Central memory CD8-positive, alpha-beta T cell (primary cell): Measurements from ENCODE around the gene CIART.
"Not testable (repeated sequence)": the region's sequence is repeated elsewhere in the genome, so short reads cannot be mapped to it uniquely, and the experiment has no call there.

ENCODE experiments used
- ATAC-seq: fragments of 150-1000 bp; cut with Tn5 transposase; replicated peaks from 2 replicates; pipeline ENCODE4 v1.10.0; 2022; ENCODE audit warnings: mild to moderate bottlenecking, moderate FRiP score, moderate number of reproducible peaks; ENCODE audit not compliant: poor library complexity, severe bottlenecking; ENCODE audit errors: extremely low read depth
- DNase-seq, 2 donors: peaks; one replicate each; pipeline ENCODE4 v3.0.0; 2021; ENCODE audit warnings: low spot score in 2 of 2
- H3K27ac Mint-ChIP-seq: one replicate; pipeline ENCODE4 v1.8.0; 2022; ENCODE audit warnings: low read depth, mild to moderate bottlenecking, moderate library complexity, mixed read lengths
- H3K27me3 Mint-ChIP-seq: one replicate; pipeline ENCODE4 v1.8.0; 2022; ENCODE audit warnings: mixed read lengths
- H3K36me3 Mint-ChIP-seq: one replicate; pipeline ENCODE4 v1.8.0; 2022; ENCODE audit warnings: mild to moderate bottlenecking, moderate library complexity, mixed read lengths; ENCODE audit not compliant: insufficient read depth
- H3K4me1 Mint-ChIP-seq: one replicate; pipeline ENCODE4 v1.8.0; 2022; ENCODE audit warnings: mixed read lengths
- H3K4me3 Mint-ChIP-seq: one replicate; pipeline ENCODE4 v1.8.0; 2022; ENCODE audit warnings: mild to moderate bottlenecking, moderate library complexity, mixed read lengths
- H3K9me3 Mint-ChIP-seq: one replicate; pipeline ENCODE4 v1.8.0; 2022; ENCODE audit warnings: mixed read lengths

CIART gene, protein sequence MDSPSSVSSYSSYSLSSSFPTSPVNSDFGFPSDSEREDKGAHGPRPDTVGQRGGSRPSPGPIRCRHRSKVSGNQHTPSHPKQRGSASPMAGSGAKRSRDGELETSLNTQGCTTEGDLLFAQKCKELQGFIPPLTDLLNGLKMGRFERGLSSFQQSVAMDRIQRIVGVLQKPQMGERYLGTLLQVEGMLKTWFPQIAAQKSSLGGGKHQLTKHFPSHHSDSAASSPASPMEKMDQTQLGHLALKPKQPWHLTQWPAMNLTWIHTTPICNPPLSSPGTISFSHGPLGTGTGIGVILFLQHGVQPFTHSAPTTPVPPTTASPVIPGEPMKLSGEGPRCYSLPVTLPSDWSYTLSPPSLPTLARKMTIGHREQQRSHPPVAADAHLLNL

DNA sequence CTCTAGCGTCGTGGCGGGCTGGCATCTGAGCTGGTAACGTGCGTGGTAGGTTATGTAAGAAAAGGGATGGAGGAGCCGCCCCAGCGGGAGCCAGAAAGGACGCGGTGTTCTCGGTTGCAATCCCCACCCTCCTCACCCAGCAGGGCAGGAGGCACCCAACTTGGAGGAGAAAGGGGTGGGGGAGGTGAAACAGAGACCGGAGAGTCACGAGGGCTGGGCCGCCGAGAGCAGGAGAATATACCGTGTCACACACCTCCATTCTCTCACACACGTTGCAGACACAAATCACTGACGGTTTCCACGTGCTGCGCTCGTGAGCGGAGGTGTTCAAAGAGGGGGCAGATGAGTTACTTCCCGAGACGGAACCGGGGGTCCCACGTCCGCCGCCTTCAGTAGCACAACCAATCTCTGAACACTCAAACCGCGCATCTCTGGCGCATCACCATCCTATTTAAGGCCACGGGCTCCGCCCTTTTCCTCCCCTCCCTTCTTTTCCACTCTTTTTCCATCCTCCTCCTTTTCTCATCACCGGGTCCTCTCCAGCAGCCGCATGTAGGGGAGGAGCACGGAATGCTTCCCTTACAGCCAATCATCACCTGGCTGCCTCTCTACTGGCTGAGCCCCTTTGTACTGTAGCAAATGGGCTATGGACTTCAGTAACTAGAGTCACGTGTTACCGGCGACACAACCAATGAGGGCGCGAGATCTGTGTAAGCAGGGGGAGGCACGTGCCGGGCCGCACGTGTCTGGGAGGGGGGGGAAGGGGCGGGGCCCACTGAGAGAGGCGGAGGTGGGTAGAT lies at the start of gene CIART:
Gene CIART (plus strand): TSS at position 797 of the 800 bp plus-strand sequence. CDS start 714 bp downstream, outside the sequence.
- Mint-ChIP-seq H3K4me3 (peak within 1 kb of the TSS; percentile 77), H3K4me1 (peaks cover 22% of the 10 kb centered on the region), H3K27ac (peak within 1 kb of the TSS; percentile 90), H3K9me3 (no peaks in the 10 kb centered on the region), H3K27me3 (no peaks in the 10 kb centered on the region), H3K36me3 (peaks cover 5% of the 10 kb centered on the region)
- peak; percentile 29 to 58 for DNase-seq
- ATAC-seq = peak; percentile 92

DNA sequence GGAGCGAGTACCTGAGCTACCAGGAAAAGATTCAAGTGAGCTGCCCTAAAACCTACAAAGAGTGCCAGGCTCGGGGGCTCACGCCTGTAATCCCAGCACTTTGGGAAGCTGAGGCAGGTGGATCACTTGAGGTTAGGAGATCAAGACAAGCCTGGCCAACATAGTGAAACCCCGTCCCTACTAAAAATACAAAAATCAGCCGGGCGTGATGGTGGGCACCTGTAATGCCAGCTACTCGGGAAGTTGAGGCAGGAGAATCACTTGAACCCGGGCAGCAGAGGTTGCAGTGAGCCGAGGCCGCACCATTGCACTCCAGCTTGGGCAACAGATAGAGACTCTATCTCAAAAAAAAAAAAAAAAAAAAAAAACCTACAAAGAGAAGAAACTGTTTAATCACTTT lies 49.4 kb upstream of the CIART start:
- not testable (repeated sequence) for H3K27ac Mint-ChIP-seq

DNA sequence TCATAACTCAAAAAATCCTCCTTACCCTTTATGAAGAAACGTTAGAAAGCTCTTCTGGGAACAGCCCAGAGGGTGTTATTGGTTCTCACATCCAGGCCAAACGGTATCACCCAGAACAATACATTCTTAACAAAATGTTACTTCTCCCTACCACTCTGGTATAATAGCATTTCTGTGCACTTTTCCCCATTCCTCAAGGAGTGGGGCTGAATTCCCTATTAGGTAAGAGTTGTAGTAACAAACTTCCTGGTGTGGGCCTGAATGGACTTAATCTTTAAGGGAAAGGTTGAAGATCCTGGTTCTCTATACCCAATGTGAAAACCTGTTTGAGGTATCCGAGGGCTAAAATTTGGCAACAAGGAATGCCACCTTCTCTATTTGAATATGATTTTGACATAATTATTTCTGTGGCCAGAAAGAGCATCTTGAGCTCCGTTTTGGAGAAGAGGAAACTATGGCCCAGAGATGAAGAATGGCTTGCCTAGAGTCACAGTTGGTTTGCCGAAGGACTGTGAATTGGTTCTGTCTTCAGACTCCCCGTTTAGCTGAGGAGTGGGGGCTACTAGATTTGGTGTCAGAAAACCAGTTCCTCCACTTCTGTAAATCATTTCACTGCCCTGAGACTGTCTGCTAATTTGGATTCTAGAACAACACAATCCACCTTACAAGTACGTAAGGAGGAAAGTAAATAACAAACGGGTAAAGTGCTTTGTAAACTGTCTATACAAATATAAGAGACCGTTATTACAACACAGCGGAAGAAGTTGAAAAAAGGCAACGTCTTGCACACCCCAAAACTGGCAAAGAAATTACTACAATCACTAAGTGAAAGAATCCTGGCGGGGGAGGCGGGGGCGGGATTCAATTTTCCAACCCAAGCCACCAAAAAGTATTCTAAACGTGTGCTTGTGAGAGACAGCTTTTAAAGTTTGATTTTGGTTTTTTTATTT lies 48.7 kb upstream of the CIART start:
- no peak overlapping the region for H3K27ac Mint-ChIP-seq
- no peak for DNase-seq

More for the DNA sequence above, 49.4 kb upstream of the CIART start:
- Mint-ChIP-seq H3K4me1 (peaks cover 20% of the 10 kb centered on the region), H3K36me3 (peaks cover 37% of the 10 kb centered on the region), H3K4me3 (peak overlapping the region; percentile 39)
- DNase-seq, H3K27me3 Mint-ChIP-seq, ATAC-seq, H3K9me3 Mint-ChIP-seq: not testable (repeated sequence)

DNA sequence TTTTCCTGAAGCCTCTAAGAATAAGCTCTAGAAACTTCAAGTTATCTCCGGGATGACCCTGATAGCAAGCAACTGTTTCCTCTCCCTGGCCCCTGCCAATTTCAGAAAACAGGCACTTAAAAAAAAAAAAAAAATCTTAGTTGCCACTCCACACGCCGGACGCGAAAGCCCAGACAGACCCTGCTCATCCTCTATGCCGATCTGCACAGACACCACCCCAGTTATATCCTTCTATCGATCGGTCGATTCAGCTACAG lies 48.1 kb upstream of the CIART start:
- ATAC-seq = no peak
- no peak overlapping the region for H3K27ac Mint-ChIP-seq
- H3K27me3 Mint-ChIP-seq = no peaks in the 10 kb centered on the region
- H3K4me1 Mint-ChIP-seq = peaks cover 20% of the 10 kb centered on the region
- H3K36me3 Mint-ChIP-seq = peaks cover 27% of the 10 kb centered on the region
- no peaks in the 10 kb centered on the region for H3K9me3 Mint-ChIP-seq
- DNase-seq = no peak
- no peak overlapping the region for H3K4me3 Mint-ChIP-seq

More for the DNA sequence above, 48.7 kb upstream of the CIART start:
- Mint-ChIP-seq H3K9me3 (no peaks in the 10 kb centered on the region), H3K4me1 (peaks cover 20% of the 10 kb centered on the region), H3K4me3 (no peak overlapping the region), H3K36me3 (peaks cover 31% of the 10 kb centered on the region), H3K27me3 (no peaks in the 10 kb centered on the region)
- no peak for ATAC-seq

DNA sequence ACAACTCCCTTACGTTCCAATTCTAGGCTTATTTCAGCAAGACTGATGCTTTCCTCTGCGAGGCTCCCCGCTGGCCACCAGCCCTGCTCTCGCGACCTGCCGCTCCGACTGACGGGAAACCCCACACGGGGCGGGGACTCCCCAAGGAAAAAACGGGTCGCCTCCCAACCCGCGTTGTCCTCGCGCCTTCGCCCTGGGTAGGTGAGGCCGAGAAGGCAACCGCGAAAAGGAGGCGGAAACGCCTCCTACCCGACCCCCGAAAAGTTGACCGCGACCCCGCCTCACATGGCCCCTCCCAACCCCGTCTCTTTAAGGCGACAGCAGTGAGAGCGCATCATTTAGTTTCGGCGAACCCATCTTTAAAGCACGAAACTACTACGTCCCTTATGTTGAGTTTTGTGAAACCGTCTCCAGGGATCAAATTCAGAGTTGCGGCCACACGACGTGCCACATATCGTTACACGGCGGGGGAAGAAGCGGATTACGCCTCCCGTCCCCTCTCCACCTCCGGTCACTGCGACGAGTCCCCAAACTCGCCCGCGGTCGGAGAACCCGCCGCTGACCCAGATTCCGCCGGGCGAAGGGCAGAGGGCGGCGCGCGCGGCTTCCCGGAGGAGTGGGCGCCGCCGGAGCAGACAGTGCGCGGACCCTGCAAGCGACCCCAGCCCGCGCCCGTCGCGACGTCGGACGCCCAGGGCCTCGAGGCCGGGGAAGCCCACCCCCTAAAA lies 47.6 kb upstream of the CIART start:
- ATAC-seq (peak; percentile 52), DNase-seq (peak; percentile 75 to 83)
- Mint-ChIP-seq H3K4me1 (peaks cover 20% of the 10 kb centered on the region), H3K9me3 (no peaks in the 10 kb centered on the region), H3K36me3 (peaks cover 23% of the 10 kb centered on the region), H3K27me3 (no peaks in the 10 kb centered on the region), H3K27ac (no peak overlapping the region), H3K4me3 (no peak overlapping the region)

DNA sequence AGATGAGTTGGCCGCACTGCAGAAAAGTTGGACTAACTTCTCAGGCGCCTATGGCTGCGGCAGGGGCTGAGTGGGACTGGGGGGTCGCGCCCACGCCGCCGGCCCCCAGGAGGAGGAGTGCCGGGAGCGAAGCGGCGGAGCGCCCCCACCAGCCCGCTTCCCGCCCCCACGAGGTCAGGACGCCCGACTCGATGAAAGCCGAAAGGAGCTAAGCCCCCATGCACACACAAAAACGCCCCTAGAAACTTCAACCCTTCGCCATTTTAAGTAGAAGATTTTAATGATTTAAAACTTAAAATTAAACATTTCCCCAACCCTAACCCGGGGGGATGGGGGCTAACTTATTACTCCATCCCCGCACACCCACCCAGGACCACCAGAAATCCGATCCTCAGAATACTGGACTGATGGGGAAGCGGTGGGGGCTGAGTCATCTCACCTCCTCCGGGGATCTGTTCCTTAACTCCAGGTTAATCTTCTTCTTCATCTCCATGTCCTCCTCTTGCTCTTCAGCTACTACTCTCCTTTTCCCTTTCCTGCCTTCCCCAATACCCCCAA lies 47.0 kb upstream of the CIART start:
- Mint-ChIP-seq H3K27ac (no peak overlapping the region), H3K4me1 (peaks cover 20% of the 10 kb centered on the region), H3K36me3 (peaks cover 19% of the 10 kb centered on the region), H3K27me3 (no peaks in the 10 kb centered on the region), H3K9me3 (no peaks in the 10 kb centered on the region), H3K4me3 (no peak overlapping the region)
- no peak for ATAC-seq
- DNase-seq = no peak

DNA sequence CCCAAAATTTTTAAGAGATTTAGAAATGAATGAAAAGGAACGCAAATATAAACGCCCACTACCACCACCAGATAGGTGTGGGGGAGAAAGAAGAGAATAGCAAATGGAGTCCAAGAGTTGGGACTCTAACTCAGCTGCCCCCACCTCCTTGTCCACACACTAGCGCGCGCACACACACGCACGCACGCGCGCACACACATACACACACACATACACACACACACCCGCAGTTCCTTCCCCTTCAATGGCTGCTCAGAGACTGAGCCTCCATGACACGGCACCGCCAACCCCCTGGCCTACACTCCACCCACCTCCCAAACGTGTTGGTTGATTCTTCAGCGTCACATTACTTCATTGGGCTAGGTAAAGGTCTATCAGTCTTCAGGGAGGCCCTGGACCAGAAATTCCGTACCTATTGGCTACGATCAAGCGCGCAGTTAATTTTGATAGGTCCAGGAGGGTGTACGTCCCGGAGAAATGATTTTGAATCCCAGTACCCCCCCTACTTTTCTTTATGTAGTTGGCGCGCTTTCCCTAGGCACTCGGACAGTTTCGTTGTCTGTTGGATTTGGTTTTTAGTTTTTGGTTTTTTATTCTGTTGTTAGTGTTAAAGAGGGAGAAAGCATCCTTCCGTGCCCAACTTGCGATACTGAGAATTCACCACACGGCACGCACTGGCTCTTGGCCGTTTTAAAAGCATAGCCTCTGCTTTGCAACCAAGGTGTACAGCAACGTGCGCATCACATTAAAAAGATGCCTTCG lies 46.3 kb upstream of the CIART start, which contains the start of gene ANP32E:
Gene ANP32E (minus strand): TSS at position 261 of the 762 bp plus-strand sequence. CDS start 326 bp downstream, outside the sequence.
- H3K4me3 Mint-ChIP-seq = no peak within 1 kb of the TSS

DNA sequence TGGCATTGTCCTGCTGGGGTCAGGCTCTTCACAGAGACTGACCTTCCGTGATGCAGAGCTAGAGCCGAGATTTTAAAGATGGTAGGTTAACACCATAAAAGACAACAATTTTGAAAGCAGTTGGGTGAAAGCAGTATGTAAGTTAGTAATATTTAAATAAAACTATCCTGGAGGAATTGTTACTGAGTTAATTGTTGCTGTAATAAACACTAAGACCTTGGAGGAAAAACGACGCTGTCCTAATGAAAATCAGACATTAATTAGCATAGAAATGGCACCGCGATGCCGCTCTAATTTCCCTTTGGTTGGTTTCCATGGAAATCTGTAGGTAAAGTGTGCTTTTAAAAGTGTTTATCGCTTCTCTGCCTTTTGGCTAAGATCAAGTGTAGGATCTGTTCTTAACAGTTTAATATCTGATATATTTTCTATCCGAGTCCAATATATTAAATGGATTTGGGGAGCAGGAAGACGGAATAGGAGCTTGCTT lies 45.7 kb upstream of the CIART start:
- Mint-ChIP-seq H3K36me3 (peaks cover 12% of the 10 kb centered on the region), H3K9me3 (no peaks in the 10 kb centered on the region), H3K4me1 (peaks cover 20% of the 10 kb centered on the region), H3K27ac (no peak overlapping the region), H3K4me3 (no peak overlapping the region), H3K27me3 (no peaks in the 10 kb centered on the region)
- ATAC-seq (no peak), DNase-seq (no peak)

More for the DNA sequence above, 46.3 kb upstream of the CIART start, which contains the start of gene ANP32E:
- H3K4me1 Mint-ChIP-seq = peaks cover 20% of the 10 kb centered on the region
- H3K27me3 Mint-ChIP-seq = no peaks in the 10 kb centered on the region
- ATAC-seq (peak; percentile 89), DNase-seq (peak; percentile 80 to 96)
- H3K36me3 Mint-ChIP-seq = peaks cover 15% of the 10 kb centered on the region
- H3K9me3 Mint-ChIP-seq = no peaks in the 10 kb centered on the region
- no peak within 1 kb of the TSS for H3K27ac Mint-ChIP-seq

DNA sequence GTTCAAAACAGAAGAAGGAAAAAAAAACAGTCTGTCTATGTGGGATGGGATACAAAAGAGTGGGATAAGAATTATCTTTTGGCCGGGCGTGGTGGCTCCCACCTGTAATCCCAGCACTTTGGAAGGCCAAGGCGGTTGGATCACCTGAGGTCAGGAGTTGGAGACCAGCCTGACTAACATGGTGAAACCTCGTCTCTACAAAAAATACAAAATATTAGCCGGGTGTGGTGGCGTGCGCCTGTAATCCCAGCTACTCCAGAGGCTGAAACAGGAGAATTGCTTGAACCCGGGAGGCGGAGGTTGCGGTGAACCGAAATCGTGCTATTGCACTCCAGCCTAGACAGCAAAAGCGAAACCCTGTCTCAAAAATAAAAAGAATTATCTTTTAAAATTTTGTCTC lies 45.2 kb upstream of the CIART start:
- H3K27me3 Mint-ChIP-seq, H3K4me3 Mint-ChIP-seq, H3K27ac Mint-ChIP-seq, DNase-seq, ATAC-seq, H3K36me3 Mint-ChIP-seq, H3K9me3 Mint-ChIP-seq: not testable (repeated sequence)
- H3K4me1 Mint-ChIP-seq = peaks cover 20% of the 10 kb centered on the region

DNA sequence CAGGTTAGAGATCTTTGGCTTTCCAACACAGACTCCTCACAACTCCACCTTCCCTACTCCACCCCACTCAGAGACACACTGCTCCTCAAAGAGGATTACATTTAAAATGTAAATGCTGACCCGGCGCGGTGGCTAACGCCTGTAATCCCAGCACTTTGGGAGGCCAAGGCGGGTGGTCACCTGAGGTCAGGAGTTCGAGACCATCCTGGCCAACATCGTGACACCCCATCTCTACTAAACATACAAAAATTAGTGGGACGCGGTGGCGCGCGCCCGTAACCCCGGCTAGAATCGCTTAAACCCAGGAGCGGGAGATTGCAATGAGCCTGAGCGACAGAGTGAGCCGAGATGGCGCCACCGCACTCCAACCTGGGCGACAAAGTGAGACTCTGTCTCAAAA lies 44.6 kb upstream of the CIART start:
- Mint-ChIP-seq H3K27ac (no peak overlapping the region), H3K36me3 (peaks cover 10% of the 10 kb centered on the region), H3K9me3 (no peaks in the 10 kb centered on the region), H3K4me3 (no peak overlapping the region), H3K27me3 (no peaks in the 10 kb centered on the region), H3K4me1 (peaks cover 19% of the 10 kb centered on the region)
- ATAC-seq (no peak), DNase-seq (no peak)

DNA sequence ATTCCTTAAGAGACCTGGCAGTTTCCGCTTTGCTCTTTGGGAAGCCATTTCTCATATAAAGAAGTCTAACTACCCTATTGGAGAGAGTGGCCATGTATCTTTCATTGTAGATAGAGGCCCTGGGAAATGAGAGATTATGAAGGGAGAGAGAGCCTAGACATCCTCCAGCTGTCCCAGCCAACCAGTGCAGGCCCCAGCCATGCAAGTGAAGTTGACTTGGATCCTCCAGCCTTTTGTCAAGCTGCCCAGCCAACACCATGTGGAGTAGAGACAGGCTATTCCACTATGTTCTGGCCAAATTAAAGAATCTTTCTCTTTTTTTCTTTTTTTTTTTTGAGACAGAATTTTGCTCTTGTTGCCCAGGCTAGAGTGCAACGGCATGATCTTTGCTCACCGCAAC lies 39.4 kb upstream of the CIART start:
- no peak overlapping the region for H3K27ac Mint-ChIP-seq
- no peaks in the 10 kb centered on the region for H3K4me1 Mint-ChIP-seq
- H3K36me3 Mint-ChIP-seq = no peaks in the 10 kb centered on the region
- no peak overlapping the region for H3K4me3 Mint-ChIP-seq
- H3K27me3 Mint-ChIP-seq = no peaks in the 10 kb centered on the region
- DNase-seq (no peak), ATAC-seq (no peak)
- no peaks in the 10 kb centered on the region for H3K9me3 Mint-ChIP-seq
